ENCODE measurements around the gene ARHGAP45.

Gene ARHGAP45

DNA sequence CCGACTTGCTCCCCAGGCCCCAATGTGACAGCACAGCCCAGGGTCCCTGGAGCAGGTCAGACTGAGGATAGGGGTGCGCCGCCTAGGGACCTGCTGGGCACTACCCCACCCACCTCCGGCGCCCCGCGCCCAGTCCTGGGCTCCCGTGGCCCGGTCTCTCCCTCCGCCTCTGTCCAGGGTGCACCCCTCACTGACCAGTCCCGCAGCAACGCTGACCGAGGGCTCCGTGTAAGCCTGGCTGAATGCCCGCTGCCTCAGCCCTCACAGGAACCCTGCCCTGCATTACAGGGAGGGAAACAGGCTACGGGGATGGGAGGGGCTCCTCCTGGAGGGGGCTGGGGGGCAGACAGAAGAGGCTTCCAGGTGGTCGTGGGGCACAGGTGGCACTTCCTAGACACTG is 68.5 kb downstream of the ARHGAP45 start:
- no peak for DNase-seq

DNA sequence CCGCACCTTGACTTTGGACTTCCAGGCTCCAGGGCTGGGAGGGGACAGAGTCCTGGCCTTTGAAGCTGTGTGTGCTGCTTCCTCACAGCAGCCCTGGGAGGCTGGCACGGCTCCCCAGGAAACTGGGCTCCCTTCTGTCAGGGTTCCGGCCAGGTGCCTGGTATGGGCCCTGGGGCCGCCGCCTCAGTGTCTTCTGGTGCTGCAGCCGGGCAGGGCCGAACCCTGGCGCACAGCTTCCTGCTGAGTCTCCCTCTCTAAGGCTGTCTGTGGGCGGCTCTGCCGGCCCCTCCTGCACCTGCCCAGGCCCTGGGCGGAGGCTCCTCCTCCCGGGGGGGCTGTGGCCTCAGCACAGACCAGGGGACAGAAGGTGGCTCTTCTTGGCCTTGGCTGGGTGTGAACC is 69.2 kb downstream of the ARHGAP45 start:
- DNase-seq = no peak

Data from EL (cell line).